Cardiac septum (tissue), 1 donor: ENCODE measurements around the gene MED13L. TPM values are rescaled to one million over a fixed set of nuclear protein-coding genes. Genes with fewer than 3 reads are reported as not detected.

Source experiments
- DNase-seq: peaks from one replicate; pipeline ENCODE4 v3.0.0-alpha.2; 2020; ENCODE audit warnings: low spot score
- intact Hi-C: fragments of 100-400 bp; cut with DNase I; formaldehyde crosslinking; loops from one replicate; pipeline ENCODE4 v1.14.0; 2022
- total RNA-seq: library from RNA; stranded (reverse); fragmentation: NEBNext Ultra II Directional; extraction: Animal tissue kit (Norgen Biotek cat#: 25700); gene quantifications from one replicate; pipeline ENCODE4 v1.2.1, GENCODE V29; 2021
- donor health status: DM: no; HTN: no; CAD: no.

MED13L gene
- total RNA-seq, 1 donor from 2014 or later: 74.5 TPM

GRCh38 chr12:116166306-116166705 is 111.2 kb downstream of the MED13L start:
- no peak for DNase-seq
- intact Hi-C loops: no loop called here

GRCh38 chr12:116165036-116165425 is 112.5 kb downstream of the MED13L start:
- no peak for DNase-seq

GRCh38 chr12:116164250-116165035 is 113.0 kb downstream of the MED13L start:
- intact Hi-C loops: no loop called here
- no peak for DNase-seq

More at GRCh38 chr12:116165036-116165425, 112.5 kb downstream of the MED13L start:
- intact Hi-C loops: no loop called here

- DNase-seq: no peak
- intact Hi-C loops: no loop called here
Observed at GRCh38 chr12:116162071-116162470, 115.4 kb downstream of the MED13L start.

- DNase-seq: no peak
- intact Hi-C loops: no loop called here
Observed at GRCh38 chr12:116161588-116161987, 115.9 kb downstream of the MED13L start.

GRCh38 chr12:116160883-116161458 is 116.5 kb downstream of the MED13L start:
- DNase-seq: no peak
- intact Hi-C loops: no loop called here

GRCh38 chr12:116160231-116160630 is 117.3 kb downstream of the MED13L start:
- intact Hi-C loops: no loop called here
- DNase-seq: no peak

GRCh38 chr12:116159593-116160200 is 117.8 kb downstream of the MED13L start:
- no peak for DNase-seq
- intact Hi-C loops: no loop called here

- DNase-seq: no peak
- intact Hi-C loops: no loop called here
Observed at GRCh38 chr12:116159175-116159574, 118.3 kb downstream of the MED13L start.

- DNase-seq: no peak
- intact Hi-C loops: no loop called here
Observed at GRCh38 chr12:116157845-116158267, 119.6 kb downstream of the MED13L start.

- intact Hi-C loops: no loop called here
- DNase-seq: no peak
Observed at GRCh38 chr12:116156614-116157013, 120.9 kb downstream of the MED13L start.

- intact Hi-C loops: no loop called here
- no peak for DNase-seq
Observed at GRCh38 chr12:116155383-116155782, 122.1 kb downstream of the MED13L start.

GRCh38 chr12:116153983-116154382 is 123.5 kb downstream of the MED13L start:
- DNase-seq: no peak
- intact Hi-C loops: no loop called here

- DNase-seq: no peak
- intact Hi-C loops: no loop called here
Observed at GRCh38 chr12:116153113-116153512, 124.4 kb downstream of the MED13L start.

GRCh38 chr12:116152268-116152667 is 125.2 kb downstream of the MED13L start:
- DNase-seq: no peak
- intact Hi-C loops: no loop called here

- DNase-seq: no peak
- intact Hi-C loops: no loop called here
Observed at GRCh38 chr12:116150452-116150851, 127.0 kb downstream of the MED13L start.

- intact Hi-C loops: no loop called here
- DNase-seq: no peak
Observed at GRCh38 chr12:116150001-116150400, 127.5 kb downstream of the MED13L start.

- intact Hi-C loops: no loop called here
- DNase-seq: no peak
Observed at GRCh38 chr12:116148844-116149243, 128.6 kb downstream of the MED13L start.

GRCh38 chr12:116146386-116146785 is 131.1 kb downstream of the MED13L start:
- DNase-seq: no peak
- intact Hi-C loops: no loop called here

- intact Hi-C loops: no loop called here
- no peak for DNase-seq
Observed at GRCh38 chr12:116145451-116145850, 132.0 kb downstream of the MED13L start.

- intact Hi-C loops: loop anchor here (5.0 kb wide), 1 partner anchor 88 kb away; no protein-coding TSS in a partner anchor
- DNase-seq: no peak
Observed at GRCh38 chr12:116144384-116144783, 133.1 kb downstream of the MED13L start.
